GM18909 (cell line): Measurements from ENCODE around the gene ITPR1.
A peak's percentile ranks its signal among the peaks of the same experiment; 100 is the strongest.

ENCODE experiments used
- ATAC-seq: cut with Tn5 transposase; IDR thresholded peaks from one replicate; pipeline ENCODE4 v1.9.1; 2021; ENCODE audit warnings: mild to moderate bottlenecking; ENCODE audit not compliant: unreplicated experiment, poor library complexity

The ITPR1 gene

GRCh38 chr3:4766263-4766662 is 273.1 kb downstream of the ITPR1 start:
- no peak for ATAC-seq

DNA sequence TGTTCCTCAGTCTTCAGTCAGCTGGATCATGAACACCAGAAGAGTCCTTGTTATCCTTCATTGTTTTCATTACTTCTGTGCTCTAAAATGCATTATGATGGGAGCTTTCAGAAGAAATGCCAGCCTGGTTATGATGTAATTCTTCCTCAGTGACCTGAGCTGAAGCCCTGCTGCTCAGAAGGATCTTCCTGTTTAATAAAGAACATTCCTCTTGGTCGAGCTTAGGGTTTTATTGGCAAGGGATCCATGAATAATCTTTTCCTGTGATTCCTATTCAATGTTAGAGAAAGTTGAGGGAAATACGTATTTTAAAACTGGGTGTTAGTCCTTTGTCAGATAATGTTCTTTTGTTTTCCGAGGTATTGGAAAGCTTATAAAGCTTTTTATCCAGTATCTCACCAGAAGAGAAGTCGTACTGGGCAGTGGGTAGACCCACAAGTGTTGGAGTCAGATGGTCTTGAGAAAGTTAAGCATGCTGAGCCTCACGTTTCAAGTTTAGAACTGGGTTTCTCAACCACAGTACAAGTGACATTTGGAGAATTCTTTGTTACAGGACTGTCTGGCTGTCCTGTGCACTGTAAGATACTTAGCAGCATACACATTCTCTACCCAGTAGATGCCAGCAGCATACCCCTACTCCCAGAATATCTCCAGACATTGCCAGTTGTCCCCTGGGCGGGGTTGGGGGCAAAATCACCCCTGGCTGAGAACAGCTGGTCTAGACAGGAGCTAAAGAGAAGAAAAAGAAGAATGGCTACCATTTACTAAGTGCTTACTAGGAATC is 273.8 kb downstream of the ITPR1 start:
- no peak for ATAC-seq

- no peak for ATAC-seq
Measured at GRCh38 chr3:4768021-4768420, 274.9 kb downstream of the ITPR1 start.

GRCh38 chr3:4768521-4768920 is 275.4 kb downstream of the ITPR1 start:
- no peak for ATAC-seq

DNA sequence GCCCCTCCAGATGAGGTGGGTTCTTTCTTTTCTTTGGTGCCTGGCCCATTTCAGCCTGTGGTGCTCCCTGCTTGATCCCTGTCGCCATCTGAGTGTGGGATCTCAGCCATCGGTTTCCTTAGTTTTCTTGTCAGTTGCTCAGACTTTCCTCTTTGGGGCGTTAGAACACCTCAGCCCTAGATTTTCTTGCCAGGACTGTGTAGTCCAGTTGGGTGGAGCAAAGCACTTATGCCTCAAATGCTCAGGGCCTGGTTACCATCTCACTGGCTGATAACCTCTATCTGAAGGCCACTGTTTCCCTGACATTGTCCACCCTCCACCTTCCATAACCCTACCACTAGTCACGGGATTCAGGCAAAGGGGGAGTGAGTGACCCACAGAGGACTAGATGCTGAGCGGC is 277.4 kb downstream of the ITPR1 start:
- no peak for ATAC-seq

DNA sequence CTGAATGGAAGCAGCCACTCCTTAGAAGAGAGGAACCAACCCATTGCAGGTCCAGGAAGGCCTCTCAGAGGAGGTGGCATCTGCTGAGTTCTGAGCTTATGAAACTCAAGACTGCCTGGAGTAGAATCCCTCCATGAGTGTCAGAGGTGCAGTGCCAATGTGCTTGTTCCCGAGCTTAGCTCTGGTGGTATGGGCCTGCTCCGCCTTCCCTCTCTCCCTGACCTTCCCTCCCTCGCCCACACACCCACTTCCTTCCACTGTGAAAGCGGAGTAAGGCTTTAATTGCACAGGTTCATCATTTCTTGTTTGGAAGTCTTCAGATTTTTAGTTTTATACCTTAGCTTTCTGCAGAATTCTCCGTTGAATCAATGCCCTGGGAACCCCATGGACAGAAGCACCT is 278.1 kb downstream of the ITPR1 start:
- ATAC-seq: no peak

DNA sequence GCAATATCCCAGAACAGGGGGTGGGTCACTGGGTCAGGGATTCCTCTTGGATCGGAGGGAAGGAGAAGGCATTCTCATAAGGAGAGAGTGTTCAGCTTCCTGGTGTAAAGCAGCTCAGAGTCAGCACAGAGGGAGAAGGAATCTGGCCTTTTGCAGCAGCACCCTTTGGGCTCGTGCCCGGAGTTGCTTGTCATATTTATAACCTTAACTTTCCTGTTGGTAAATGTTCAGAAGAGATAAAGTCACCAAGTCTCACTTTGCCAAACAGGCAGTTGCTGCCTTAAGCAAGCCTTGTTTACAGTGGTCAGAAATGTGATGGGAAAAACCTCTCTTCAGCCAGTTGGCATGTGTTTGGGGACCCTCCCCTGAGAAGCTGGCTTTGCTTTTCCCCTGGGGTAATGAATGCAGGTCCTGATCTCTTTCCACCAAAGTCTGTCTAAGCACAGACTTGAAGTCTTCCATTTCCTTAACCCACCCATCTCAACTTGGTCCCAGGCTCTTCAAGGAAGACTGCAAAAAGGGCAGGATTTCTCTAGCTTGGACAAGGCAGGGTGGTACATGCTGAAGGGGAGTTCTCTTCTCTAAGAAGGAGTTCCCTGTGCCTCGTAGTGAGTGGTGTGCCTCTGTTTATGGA is 279.1 kb downstream of the ITPR1 start:
- no peak for ATAC-seq

- ATAC-seq: no peak
Measured at GRCh38 chr3:4772858-4773257, 279.7 kb downstream of the ITPR1 start.

DNA sequence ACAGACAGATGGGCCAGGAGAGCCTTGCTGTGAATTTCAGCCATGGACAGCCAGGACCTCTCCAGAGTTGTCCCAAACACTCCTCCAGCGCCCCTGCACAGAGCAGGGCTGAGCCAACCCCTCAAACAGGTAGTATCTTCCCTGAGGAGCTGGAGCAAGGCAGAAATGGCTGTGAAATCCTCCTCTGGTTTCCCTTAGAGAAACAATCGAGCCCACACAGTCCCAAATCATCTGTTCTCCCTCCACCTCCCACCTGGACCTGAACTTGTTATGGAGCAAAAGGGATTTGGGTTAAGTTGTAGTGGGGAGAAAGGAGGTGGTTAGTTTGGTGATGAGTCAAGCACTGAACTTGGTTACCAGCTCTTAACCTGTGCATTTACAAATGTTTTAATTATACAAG is 280.4 kb downstream of the ITPR1 start:
- no peak for ATAC-seq

GRCh38 chr3:4774531-4774930 is 281.4 kb downstream of the ITPR1 start:
- ATAC-seq: no peak

DNA sequence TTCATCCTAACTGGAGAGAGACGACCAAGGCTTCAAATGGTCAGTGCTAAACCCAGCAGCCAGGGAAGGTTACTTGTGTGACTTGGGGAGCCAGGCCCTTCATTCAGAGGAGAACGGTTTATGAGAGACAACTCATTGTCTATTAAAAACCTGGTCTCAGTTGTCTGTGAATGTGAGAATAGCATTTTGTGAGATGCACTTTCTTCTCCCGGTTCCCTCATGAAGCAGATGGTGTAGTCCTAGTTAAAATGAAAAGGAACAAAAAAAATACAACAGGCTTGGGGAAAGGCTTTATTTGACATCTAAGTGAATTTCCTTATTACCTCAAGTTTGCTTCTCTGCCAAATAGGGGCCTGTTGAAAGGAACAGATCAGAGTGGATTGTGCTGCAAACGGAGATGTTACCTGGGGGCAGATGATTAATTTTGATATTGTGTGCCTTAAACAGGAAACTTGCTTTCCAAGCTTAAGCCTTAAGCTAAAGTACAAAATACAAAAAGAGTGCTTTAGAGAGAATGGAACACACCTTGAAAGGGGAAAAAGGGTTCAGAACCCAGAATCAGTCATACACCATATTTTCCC is 283.3 kb downstream of the ITPR1 start:
- ATAC-seq: peak; percentile 37

DNA sequence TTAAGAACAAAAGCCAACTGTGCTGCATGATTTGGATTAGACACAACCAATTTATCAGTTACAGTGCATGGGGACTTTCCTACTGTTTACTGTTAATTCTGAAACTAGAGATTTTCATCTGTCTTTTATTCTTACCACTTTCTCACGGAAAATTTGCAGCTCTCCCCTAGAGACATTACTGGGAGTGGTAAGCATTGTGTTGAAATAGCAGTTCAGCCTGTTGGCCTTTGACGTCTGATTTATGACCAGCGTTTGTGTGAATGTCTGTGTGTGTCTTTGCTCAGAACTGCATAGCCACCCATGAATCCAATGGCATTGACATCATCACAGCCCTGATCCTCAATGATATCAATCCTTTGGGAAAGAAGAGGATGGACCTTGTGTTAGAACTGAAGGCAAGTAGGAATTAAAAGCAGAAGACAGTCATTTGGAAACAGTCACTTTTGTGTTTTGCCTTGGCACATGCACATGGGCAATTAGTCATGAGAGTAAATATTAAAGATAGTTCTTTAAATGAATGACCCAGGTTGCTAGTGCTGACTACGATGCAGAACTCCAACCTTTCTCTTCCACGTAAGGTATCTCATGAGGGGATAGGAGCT is 283.9 kb downstream of the ITPR1 start:
- ATAC-seq: peak; percentile 86

DNA sequence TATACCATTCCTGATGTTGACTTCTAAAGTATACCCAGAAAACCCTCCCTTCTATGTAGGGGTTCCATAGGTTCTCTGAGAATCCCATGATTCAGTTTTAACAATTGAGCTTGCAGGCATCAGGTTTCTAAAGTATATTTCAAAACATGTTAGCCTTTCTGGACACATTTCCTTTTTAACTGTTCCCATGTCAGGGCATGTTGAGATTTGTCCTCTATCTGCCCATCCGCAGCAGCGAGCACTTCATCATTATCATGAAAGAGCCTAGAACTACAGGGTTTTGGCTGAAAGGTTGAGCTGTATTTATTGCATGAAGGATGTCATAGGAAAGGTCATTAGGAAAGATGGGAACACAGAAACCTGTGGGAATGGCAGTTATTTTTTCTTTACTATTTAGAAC is 285.0 kb downstream of the ITPR1 start:
- no peak for ATAC-seq

DNA sequence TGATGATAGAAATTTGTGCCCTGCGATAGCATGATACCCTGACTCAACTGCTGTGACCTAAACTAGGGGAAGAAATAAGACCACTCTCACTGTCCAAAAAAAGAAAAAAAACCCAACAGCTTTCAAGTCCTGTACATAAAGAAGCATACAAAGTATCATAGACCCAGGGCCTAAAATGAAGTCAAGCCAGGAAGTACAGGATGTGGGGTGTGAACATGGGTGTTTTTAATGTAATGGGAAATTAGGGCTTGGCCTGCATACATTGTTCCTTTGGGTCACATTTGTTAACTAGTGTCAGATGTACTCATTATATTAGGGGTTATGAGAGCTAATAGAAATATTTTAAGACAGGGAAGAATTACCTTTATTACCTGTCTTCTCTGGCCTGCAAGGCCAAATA is 285.6 kb downstream of the ITPR1 start:
- no peak for ATAC-seq

GRCh38 chr3:4780545-4780957 is 287.4 kb downstream of the ITPR1 start:
- ATAC-seq: no peak

GRCh38 chr3:4782095-4782494 is 288.9 kb downstream of the ITPR1 start:
- no peak for ATAC-seq

DNA sequence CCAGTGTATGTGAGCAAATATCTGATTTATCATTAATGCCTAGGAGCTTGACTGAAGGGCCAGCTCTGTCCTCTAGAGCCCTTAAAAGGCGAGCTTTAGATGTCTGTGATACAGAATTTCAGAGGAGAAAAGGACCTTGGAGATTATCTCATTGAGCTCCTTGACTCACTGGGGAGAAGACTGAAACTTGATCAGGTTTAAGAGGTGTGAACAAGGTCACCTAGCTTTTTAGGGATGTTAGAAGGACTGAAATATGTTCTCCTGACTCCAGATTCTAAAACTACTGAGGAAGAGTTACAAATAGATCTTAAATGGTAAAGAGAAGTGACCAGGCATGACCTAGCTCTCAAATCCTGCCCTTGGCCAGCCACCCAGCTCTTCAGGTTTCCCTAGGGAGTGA is 292.4 kb downstream of the ITPR1 start:
- no peak for ATAC-seq

- ATAC-seq: no peak
Measured at GRCh38 chr3:4786431-4786830, 293.3 kb downstream of the ITPR1 start.

GRCh38 chr3:4791358-4791757 is 298.2 kb downstream of the ITPR1 start:
- no peak for ATAC-seq

- ATAC-seq: no peak
Measured at GRCh38 chr3:4793311-4793710, 300.2 kb downstream of the ITPR1 start.

DNA sequence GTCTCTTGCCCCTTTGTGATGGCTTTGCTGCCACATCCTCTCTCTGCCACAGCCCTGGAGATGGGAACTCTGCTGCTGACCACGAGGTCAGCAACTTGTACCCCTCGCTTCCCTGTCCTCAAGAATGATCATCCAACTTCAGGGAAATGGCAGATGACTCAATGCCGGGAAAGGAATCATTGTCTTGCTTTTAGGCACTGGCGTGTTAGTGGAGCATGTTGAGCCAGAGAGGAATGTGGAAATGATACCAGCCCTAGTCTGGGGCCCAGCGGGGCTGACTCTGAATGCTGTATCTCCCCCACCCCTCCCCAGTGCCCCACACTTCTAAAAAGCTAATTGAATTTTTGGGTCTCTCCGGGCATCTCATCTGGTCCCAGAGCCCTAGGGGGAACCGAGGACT is 301.2 kb downstream of the ITPR1 start:
- ATAC-seq: no peak
